Retinal pigment epithelial cell (primary cell): ENCODE results near the gene ARHGEF37.

ENCODE experiments used
- DNase-seq: peaks from one replicate; pipeline ENCODE4 v3.0.0-alpha.2; 2010; ENCODE audit warnings: low read depth
- H3K4me3 ChIP-seq: 2 replicates; pipeline ENCODE4 v1.5.1; 2011; ENCODE audit warnings: mild to moderate bottlenecking, low read length, control low read depth, moderate library complexity
- CTCF ChIP-seq: conservative IDR thresholded peaks from 2 replicates; pipeline ENCODE4 v1.5.1; 2011; ENCODE audit warnings: low read depth, low read length, control low read depth, inconsistent platforms

ARHGEF37 gene

GRCh38 chr5:149627070-149627469 lies 45.8 kb downstream of the ARHGEF37 start:
- DNase-seq: no peak
- no peak overlapping the region for H3K4me3 ChIP-seq
- no peak for TF ChIP-seq CTCF

- DNase-seq: no peak
- no peak overlapping the region for H3K4me3 ChIP-seq
- TF ChIP-seq CTCF: no peak
Observed at GRCh38 chr5:149628221-149628620, 46.9 kb downstream of the ARHGEF37 start.

- TF ChIP-seq CTCF: no peak
- no peak overlapping the region for H3K4me3 ChIP-seq
- no peak for DNase-seq
Observed at GRCh38 chr5:149628846-149629388, 47.6 kb downstream of the ARHGEF37 start.

- no peak overlapping the region for H3K4me3 ChIP-seq
- TF ChIP-seq CTCF: no peak
- no peak for DNase-seq
Observed at GRCh38 chr5:149629421-149629820, 48.1 kb downstream of the ARHGEF37 start.

- no peak for TF ChIP-seq CTCF
- no peak overlapping the region for H3K4me3 ChIP-seq
- DNase-seq: no peak
Observed at GRCh38 chr5:149630337-149630736, 49.0 kb downstream of the ARHGEF37 start.

GRCh38 chr5:149631506-149631905 lies 50.2 kb downstream of the ARHGEF37 start:
- no peak for TF ChIP-seq CTCF
- DNase-seq: no peak
- H3K4me3 ChIP-seq: no peak overlapping the region

GRCh38 chr5:149632311-149633251 lies 51.3 kb downstream of the ARHGEF37 start:
- no peak overlapping the region for H3K4me3 ChIP-seq
- TF ChIP-seq CTCF: no peak
- DNase-seq: peak; percentile 54
